Endothelial cell of umbilical vein (primary cell): ENCODE results near the gene LYRM4. TPM values are rescaled to one million over a fixed set of nuclear protein-coding genes. Genes with fewer than 3 reads are reported as not detected.

ENCODE experiments used
- BruUV-seq: library from RNA; stranded (reverse); fragments of 400-500 nt; replicated peaks from 2 replicates; lab custom pipeline; 2021; lab: Mats Ljungman, UMichigan
- CTCF ChIA-PET: fragments of 300-600, 350-600 bp; sonication (Branson Sonifier 250); formaldehyde crosslinking; loops from one replicate; lab custom pipeline; 2021; ENCODE audit warnings: antibody characterized with exemption, inconsistent platforms; lab: Charles Lee
- POLR2A ChIA-PET: fragments of 300-600, 350-600 bp; sonication (Branson Sonifier 250); formaldehyde crosslinking; loops from one replicate; lab custom pipeline; 2021; ENCODE audit warnings: antibody characterized with exemption, inconsistent platforms; lab: Charles Lee
- DNase-seq: peaks from one replicate; pipeline ENCODE4 v3.0.0-alpha.2; 2011; ENCODE audit warnings: low read depth, low spot score
- FAIRE-seq: peaks from 2 replicates; lab custom pipeline; 2011; peaks lifted over from hg19 to GRCh38; lab: Jason Lieb, UNC
- H2AFZ ChIP-seq: 2 replicates; pipeline ENCODE4 v1.6.0; 2012; ENCODE audit warnings: low read depth, low read length, control low read depth, inconsistent platforms
- H3K27ac ChIP-seq: 2 replicates; pipeline ENCODE4 v1.5.1; 2011; ENCODE audit warnings: low read depth, mild to moderate bottlenecking, control low read depth, low read length, moderate library complexity; ENCODE audit not compliant: insufficient read depth
- H3K27me3 ChIP-seq, 2 experiments: 2 replicates each; pipeline versions ENCODE4 v1.6.0 to v1.6.1; 2011; ENCODE audit warnings: low read length in 2 of 2, mixed read lengths in 1 of 2; ENCODE audit not compliant: control insufficient read depth in 2 of 2, insufficient read depth in 2 of 2
- H3K36me3 ChIP-seq, 2 experiments: 2 replicates in 1 of 2; 3 replicates in 1 of 2; pipeline ENCODE4 v1.5.1; 2011; ENCODE audit warnings: low read length in 2 of 2, mild to moderate bottlenecking in 1 of 2, moderate library complexity in 1 of 2; ENCODE audit not compliant: control insufficient read depth in 2 of 2, insufficient read depth in 2 of 2; ENCODE audit errors: extremely low read depth in 1 of 2
- H3K4me1 ChIP-seq: 3 replicates; pipeline ENCODE4 v1.5.1; 2011; ENCODE audit warnings: mild to moderate bottlenecking, low read length; ENCODE audit not compliant: control insufficient read depth, insufficient read depth; ENCODE audit errors: extremely low read depth
- H3K4me2 ChIP-seq: 2 replicates; pipeline ENCODE4 v1.6.1; 2011; ENCODE audit warnings: low read length, control low read depth, mixed read lengths; ENCODE audit not compliant: insufficient read depth
- H3K4me3 ChIP-seq, 3 experiments: fragments of 200-600 bp in 1 of 3; sonication (generic), shearing (Covaris generic) in 1 of 3; replicated peaks in 1 of 3; 2 replicates each; pipeline ENCODE4 v1.5.1; 2011 to 2016; ENCODE audit warnings: control low read depth in 3 of 3, low read length in 3 of 3, mild to moderate bottlenecking in 2 of 3, inconsistent platforms in 1 of 3, low read depth in 1 of 3, moderate library complexity in 1 of 3; ENCODE audit not compliant: insufficient read depth in 1 of 3
- H3K79me2 ChIP-seq: 2 replicates; pipeline ENCODE4 v1.6.0; 2012; ENCODE audit warnings: low read length, inconsistent platforms; ENCODE audit not compliant: control insufficient read depth, insufficient read depth
- H3K9ac ChIP-seq: replicated peaks from 2 replicates; pipeline ENCODE3; 2011; ENCODE audit warnings: low read length, control low read depth; ENCODE audit not compliant: insufficient read depth; ENCODE audit errors: extremely low read depth
- H3K9me1 ChIP-seq: replicated peaks from 3 replicates; pipeline ENCODE4 v1.6.0; 2011; ENCODE audit warnings: mild to moderate bottlenecking, low read length; ENCODE audit not compliant: control insufficient read depth, insufficient read depth; ENCODE audit errors: extremely low read depth
- H3K9me3 ChIP-seq: replicated peaks from 2 replicates; pipeline ENCODE4 v1.5.1; 2012; ENCODE audit warnings: low read length, inconsistent platforms; ENCODE audit not compliant: control insufficient read depth, insufficient read depth
- H4K20me1 ChIP-seq: replicated peaks from 2 replicates; pipeline ENCODE3; 2011; ENCODE audit warnings: mild to moderate bottlenecking, low read length; ENCODE audit not compliant: control insufficient read depth, insufficient read depth; ENCODE audit errors: extremely low read depth
- EZH2 ChIP-seq: IDR thresholded peaks from 2 replicates; pipeline ENCODE4 v1.6.1; 2012; ENCODE audit warnings: borderline replicate concordance, low read depth, mild to moderate bottlenecking, moderate library complexity, low read length, inconsistent platforms; ENCODE audit not compliant: severe bottlenecking
- GATA2 ChIP-seq: IDR thresholded peaks from 2 replicates; pipeline ENCODE4 v1.7.0; 2011; ENCODE audit warnings: low read depth, mild to moderate bottlenecking, moderate library complexity, mixed read lengths, low read length; ENCODE audit not compliant: insufficient read length, insufficient read depth
- JUN ChIP-seq: IDR thresholded peaks from 2 replicates; pipeline ENCODE4 v1.6.1; 2011; ENCODE audit warnings: borderline replicate concordance, low read depth; ENCODE audit not compliant: insufficient read length, insufficient read depth
- MAX ChIP-seq: IDR thresholded peaks from 2 replicates; pipeline ENCODE4 v1.6.1; 2011; ENCODE audit not compliant: insufficient read depth, insufficient read length
- MYC ChIP-seq: IDR thresholded peaks from one replicate; pipeline ENCODE4 v1.6.1; 2011; ENCODE audit warnings: mild to moderate bottlenecking, low read depth, low read length
- POLR2A ChIP-seq: IDR thresholded peaks from 2 replicates; pipeline ENCODE4 v1.6.1; 2012; ENCODE audit warnings: low read depth, mild to moderate bottlenecking, control low read depth, low read length
- dilution Hi-C: fragments of 300-500 bp; cut with MboI; formaldehyde crosslinking; loops from one replicate; pipeline ENCODE4 v1.15.0; 2019; ENCODE audit warnings: low sequenced_read_pairs; ENCODE audit not compliant: extremely low pct_ligation_motif_present
- intact Hi-C: fragments of 100-400 bp; cut with micrococcal nuclease; formaldehyde crosslinking; loops from one replicate; pipeline ENCODE4 v1.10.0; 2022
- polyA plus RNA-seq, 4 experiments: library from polyadenylated mRNA; depleted of rRNA in 3 of 4; stranded (reverse) in 3 of 4; unstranded in 1 of 4; fragments of >200 nt; gene quantifications; 2 replicates each; pipeline versions ENCODE4 v1.2.1 to v1.2.3, GENCODE V29; 2011 to 2012; ENCODE audit warnings: missing spikeins in 1 of 4
- total RNA-seq: library from RNA; stranded (reverse); gene quantifications from 2 replicates; pipeline ENCODE4 v1.2.3, GENCODE V29; 2021
- TF ChIP-seq, protein P1 (sequence below), 2 donors: IDR thresholded peaks; 1 replicate in 1 of 2; 2 replicates in 1 of 2; pipeline ENCODE4 v1.5.1; 2011; ENCODE audit warnings: low read length in 2 of 2, mild to moderate bottlenecking in 2 of 2, moderate library complexity in 2 of 2, control low read depth in 1 of 2, inconsistent platforms in 1 of 2, low read depth in 1 of 2; ENCODE audit not compliant: insufficient read depth in 1 of 2; ENCODE audit errors: extremely low read depth in 1 of 2

Gene LYRM4
- total and polyA plus RNA-seq, 2 donors (not counting 3 experiments of a cell fraction or from before 2014, with no cell fraction given) = 39.5 to 44.0 TPM

DNA sequence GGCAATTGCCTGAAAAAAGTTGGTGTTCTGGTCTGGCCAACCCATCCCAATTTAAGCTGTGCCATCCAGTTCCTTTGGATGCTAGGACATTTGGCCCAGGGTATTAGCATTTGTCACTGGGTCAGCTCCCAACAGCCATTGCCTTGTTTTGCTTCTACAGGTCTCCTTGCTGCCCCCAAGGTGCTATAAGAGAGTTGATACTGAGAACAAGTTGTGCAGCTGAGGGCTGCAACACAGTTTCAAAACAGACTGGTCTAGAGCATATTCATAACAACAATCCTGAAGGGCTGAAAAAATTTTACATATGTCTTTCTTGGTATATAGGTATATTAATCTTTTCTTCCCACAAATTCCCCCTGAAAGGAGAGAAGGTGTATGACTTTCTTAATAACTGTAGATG lies 61.0 kb downstream of the LYRM4 start:
- no peaks in the 10 kb centered on the region for H3K79me2 ChIP-seq
- BruUV-seq = no TSS peak
- DNase-seq (no peak), FAIRE-seq (no peak)
- no peak overlapping the region for H3K27ac ChIP-seq
- no peak for TF ChIP-seq MYC
- no peak for TF ChIP-seq POLR2A
- TF ChIP-seq GATA2 = no peak
- TF ChIP-seq JUN = no peak
- no peak for TF ChIP-seq EZH2
- no peak for TF ChIP-seq MAX
- TF ChIP-seq, protein P1, sequence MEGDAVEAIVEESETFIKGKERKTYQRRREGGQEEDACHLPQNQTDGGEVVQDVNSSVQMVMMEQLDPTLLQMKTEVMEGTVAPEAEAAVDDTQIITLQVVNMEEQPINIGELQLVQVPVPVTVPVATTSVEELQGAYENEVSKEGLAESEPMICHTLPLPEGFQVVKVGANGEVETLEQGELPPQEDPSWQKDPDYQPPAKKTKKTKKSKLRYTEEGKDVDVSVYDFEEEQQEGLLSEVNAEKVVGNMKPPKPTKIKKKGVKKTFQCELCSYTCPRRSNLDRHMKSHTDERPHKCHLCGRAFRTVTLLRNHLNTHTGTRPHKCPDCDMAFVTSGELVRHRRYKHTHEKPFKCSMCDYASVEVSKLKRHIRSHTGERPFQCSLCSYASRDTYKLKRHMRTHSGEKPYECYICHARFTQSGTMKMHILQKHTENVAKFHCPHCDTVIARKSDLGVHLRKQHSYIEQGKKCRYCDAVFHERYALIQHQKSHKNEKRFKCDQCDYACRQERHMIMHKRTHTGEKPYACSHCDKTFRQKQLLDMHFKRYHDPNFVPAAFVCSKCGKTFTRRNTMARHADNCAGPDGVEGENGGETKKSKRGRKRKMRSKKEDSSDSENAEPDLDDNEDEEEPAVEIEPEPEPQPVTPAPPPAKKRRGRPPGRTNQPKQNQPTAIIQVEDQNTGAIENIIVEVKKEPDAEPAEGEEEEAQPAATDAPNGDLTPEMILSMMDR (IDR thresholded peaks at IDR 0.05; ENCODE audit: extremely low read depth in 1 of 2, insufficient read depth in 1 of 2, low read depth in 1 of 2, low read length in 2 of 2) = no peak
- H3K9ac ChIP-seq = no peak overlapping the region
- no peaks in the 10 kb centered on the region for H3K27me3 ChIP-seq
- no peaks in the 10 kb centered on the region for H3K9me1 ChIP-seq
- ChIA-PET POLR2A (no interaction called here), CTCF (no interaction called here)
- intact Hi-C loops = no loop called here
- H3K4me3 ChIP-seq = no peak overlapping the region
- no peaks in the 10 kb centered on the region for H4K20me1 ChIP-seq
- no peak overlapping the region for H2AFZ ChIP-seq
- H3K9me3 ChIP-seq = no peaks in the 10 kb centered on the region
- dilution Hi-C loops = no loop called here
- no peak overlapping the region for H3K4me2 ChIP-seq
- peaks cover 10% of the 10 kb centered on the region for H3K4me1 ChIP-seq
- no peaks in the 10 kb centered on the region for H3K36me3 ChIP-seq
